Panc1 (cell line): ENCODE results near the gene RGMA. TPM values are rescaled to one million over a fixed set of nuclear protein-coding genes. Genes with fewer than 3 reads are reported as not detected.
"Not testable (repeated sequence)": the region's sequence is repeated elsewhere in the genome, so short reads cannot be mapped to it uniquely, and the experiment has no call there.

Experiments used
- ATAC-seq: fragments of 200-7000 bp; cut with Tn5 transposase; 2 replicates; pipeline ENCODE4 v1.9.1; 2020; ENCODE audit warnings: mild to moderate bottlenecking, moderate library complexity
- BruUV-seq: library from RNA; stranded (reverse); fragments of 400-500 nt; replicated peaks from 2 replicates; lab custom pipeline; 2021; lab: Mats Ljungman, UMichigan
- CTCF ChIA-PET: fragments of 300-600 bp; sonication (Branson Sonifier 250); formaldehyde crosslinking; loops from one replicate; lab custom pipeline; 2022; ENCODE audit warnings: antibody characterized with exemption; lab: Charles Lee
- POLR2A ChIA-PET: fragments of 300-600 bp; sonication (Branson Sonifier 250); formaldehyde crosslinking; loops from one replicate; lab custom pipeline; 2022; ENCODE audit warnings: antibody characterized with exemption; lab: Charles Lee
- DNase-seq: peaks from one replicate; pipeline ENCODE4 v3.0.0-alpha.2; 2010; ENCODE audit warnings: low read depth, low spot score
- H3K27ac ChIP-seq: 2 replicates; pipeline ENCODE4 v1.5.1; 2011; ENCODE audit warnings: mild to moderate bottlenecking, low read length, inconsistent platforms
- H3K27me3 ChIP-seq: fragments of 200-500 bp; sonication (Bioruptor generic); 2 replicates; pipeline ENCODE4 v1.6.0; 2014; ENCODE audit warnings: low read length, inconsistent platforms; ENCODE audit not compliant: control insufficient read depth, insufficient read depth
- H3K36me3 ChIP-seq: fragments of 200-500 bp; sonication (Bioruptor generic); 2 replicates; pipeline ENCODE4 v1.5.1; 2014; ENCODE audit warnings: inconsistent platforms, mild to moderate bottlenecking, low read length, moderate library complexity; ENCODE audit not compliant: control insufficient read depth, insufficient read depth
- H3K4me1 ChIP-seq: 2 replicates; pipeline ENCODE4 v1.5.1; 2011; ENCODE audit warnings: inconsistent platforms, mild to moderate bottlenecking, low read length, moderate library complexity; ENCODE audit not compliant: control insufficient read depth, insufficient read depth
- H3K4me3 ChIP-seq, 2 experiments: 2 replicates each; pipeline ENCODE4 v1.5.1; 2011 to 2012; ENCODE audit warnings: low read depth in 2 of 2, low read length in 2 of 2, mild to moderate bottlenecking in 2 of 2, inconsistent platforms in 1 of 2, moderate library complexity in 1 of 2
- H3K9me3 ChIP-seq: fragments of 200-500 bp; sonication (Bioruptor generic); 2 replicates; pipeline ENCODE4 v1.5.1; 2014; ENCODE audit warnings: low read depth, mild to moderate bottlenecking, inconsistent platforms, low read length, moderate library complexity; ENCODE audit not compliant: control insufficient read depth, insufficient read depth
- POLR2AphosphoS5 ChIP-seq: IDR thresholded peaks from 2 replicates; pipeline ENCODE4 v1.6.1; 2012; ENCODE audit warnings: mild to moderate bottlenecking, low read depth, low read length, moderate library complexity
- REST ChIP-seq, 2 experiments: IDR thresholded peaks; 2 replicates each; pipeline ENCODE4 v1.6.1; 2011 to 2012; ENCODE audit warnings: low read depth in 2 of 2, control low read depth in 1 of 2, low read length in 1 of 2, mild to moderate bottlenecking in 1 of 2, moderate library complexity in 1 of 2; ENCODE audit not compliant: insufficient read depth in 1 of 2
- SIN3A ChIP-seq: IDR thresholded peaks from 2 replicates; pipeline ENCODE4 v1.6.1; 2012; ENCODE audit warnings: low read depth, mild to moderate bottlenecking, low read length, moderate library complexity, borderline replicate concordance; ENCODE audit not compliant: insufficient read depth
- TCF7L2 ChIP-seq: IDR thresholded peaks from 2 replicates; pipeline ENCODE4 v1.6.1; 2011; ENCODE audit warnings: mild to moderate bottlenecking, low read depth, low read length, inconsistent platforms
- in situ Hi-C: cut with HindIII; loops from 2 replicates; pipeline ENCODE4 v1.10.0; 2016; ENCODE audit warnings: low sequenced_read_pairs, low pct_unique_long_range_greater_than_20kb
- intact Hi-C: fragments of 100-400 bp; cut with micrococcal nuclease; formaldehyde crosslinking; loops from one replicate; pipeline ENCODE4 v1.10.0; 2022; ENCODE audit not compliant: unreplicated experiment
- total RNA-seq: library from RNA; stranded (reverse); gene quantifications from one replicate; pipeline ENCODE4 v1.2.1, GENCODE V29; 2021; ENCODE audit not compliant: unreplicated experiment
- TF ChIP-seq, protein P1 (sequence below): fragments of 450-650 bp; IDR thresholded peaks from 2 replicates; pipeline ENCODE4 v1.5.1; 2017; ENCODE audit warnings: mild to moderate bottlenecking

The RGMA gene
- total RNA-seq, 1 experiment from 2014 or later: 0.62 TPM

DNA sequence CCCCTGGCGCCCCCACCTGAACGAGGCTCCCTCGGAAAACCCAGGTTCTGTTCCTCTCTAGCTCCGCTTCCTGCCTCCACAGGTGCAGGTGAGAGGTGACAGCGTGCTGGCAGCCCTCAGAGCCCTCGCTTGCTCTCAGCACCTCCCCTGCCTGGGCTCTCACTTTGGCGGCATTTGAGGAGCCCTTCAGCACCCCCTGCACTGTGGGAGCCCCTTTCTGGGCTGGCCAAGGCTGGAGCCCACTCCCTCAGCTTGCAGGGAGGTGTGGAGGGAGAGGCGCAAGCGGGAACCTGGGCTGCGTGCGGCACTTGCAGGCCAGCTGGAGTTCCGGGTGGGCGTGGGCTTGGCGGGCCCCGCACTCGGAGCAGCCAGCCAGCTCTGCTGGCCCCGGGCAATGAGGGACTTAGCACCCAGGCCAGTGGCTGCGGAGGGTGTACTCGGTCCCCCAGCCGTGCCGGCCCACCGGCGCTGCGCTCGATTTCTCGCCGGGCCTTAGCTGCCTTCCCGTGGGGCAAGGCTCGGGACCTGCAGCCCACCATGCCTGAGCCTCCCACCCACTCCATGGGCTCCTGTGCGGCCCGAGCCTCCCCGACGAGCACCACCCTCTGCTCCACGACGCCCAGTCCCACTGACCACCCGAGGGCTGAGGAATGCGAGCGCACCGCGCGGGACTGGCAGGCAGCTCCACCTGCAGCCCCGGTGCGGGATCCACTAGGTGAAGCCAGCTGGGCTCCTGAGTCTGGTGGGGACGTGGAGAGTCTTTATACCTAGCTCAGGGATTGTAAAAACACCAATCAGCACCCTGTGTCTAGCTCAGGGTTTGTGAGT lies 57.2 kb downstream of the RGMA start:
- Histone ChIP-seq H3K36me3 (peaks cover 11% of the 10 kb centered on the region), H3K4me1 (peaks cover 38% of the 10 kb centered on the region)
- DNase-seq, H3K9me3 ChIP-seq, POLR2A ChIA-PET, H3K27ac ChIP-seq, in situ Hi-C loops, BruUV-seq, H3K4me3 ChIP-seq, H3K27me3 ChIP-seq, ATAC-seq: not testable (repeated sequence)
- CTCF ChIA-PET: interaction anchor here (0.6 to 1.2 kb wide), 2 partner anchors 19 to 1088 kb away, joined by 3 to 6 read pairs; no protein-coding TSS in a partner anchor
- intact Hi-C loops: loop anchor here (10.0 kb wide), 2 partner anchors 953 to 1293 kb away; no protein-coding TSS in a partner anchor

DNA sequence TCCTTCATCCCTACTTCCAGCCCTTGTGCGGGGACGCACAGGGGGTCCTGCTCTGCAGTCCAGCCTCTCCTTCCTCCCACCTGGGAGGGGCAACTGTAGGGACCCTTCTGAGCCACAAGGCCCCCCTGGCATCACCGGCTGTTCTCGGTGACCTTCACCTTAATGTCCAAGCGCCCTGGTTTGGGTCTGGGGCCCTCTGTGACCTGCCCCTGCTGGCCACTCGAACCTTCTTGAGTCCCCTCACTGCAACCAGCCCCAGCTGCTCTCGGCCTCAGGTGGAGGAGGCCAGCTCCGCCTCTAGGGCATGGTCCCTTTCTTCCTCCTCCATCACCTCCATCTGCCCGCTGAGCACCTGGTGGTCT lies 57.9 kb downstream of the RGMA start:
- in situ Hi-C loops: no loop called here
- Histone ChIP-seq H3K9me3 (no peaks in the 10 kb centered on the region), H3K4me1 (peaks cover 44% of the 10 kb centered on the region), H3K27ac (no peak overlapping the region), H3K36me3 (peaks cover 12% of the 10 kb centered on the region), H3K4me3 (no peak overlapping the region), H3K27me3 (no peaks in the 10 kb centered on the region)
- TF ChIP-seq TCF7L2 (no peak), POLR2AphosphoS5 (no peak), REST (IDR thresholded peaks at IDR 0.05; ENCODE audit: insufficient read depth in 1 of 2, low read depth in 2 of 2, low read length in 1 of 2) (no peak)
- CTCF ChIA-PET: interaction anchor here (0.6 to 3.5 kb wide), 5 partner anchors 19 to 1089 kb away, joined by 3 to 53 read pairs (median 6); no protein-coding TSS in a partner anchor
- intact Hi-C loops: loop anchor here (10.0 kb wide), 2 partner anchors 954 to 1294 kb away; no protein-coding TSS in a partner anchor
- ATAC-seq (no peak), DNase-seq (no peak)
- BruUV-seq: no TSS peak
- POLR2A ChIA-PET: no interaction called here

DNA sequence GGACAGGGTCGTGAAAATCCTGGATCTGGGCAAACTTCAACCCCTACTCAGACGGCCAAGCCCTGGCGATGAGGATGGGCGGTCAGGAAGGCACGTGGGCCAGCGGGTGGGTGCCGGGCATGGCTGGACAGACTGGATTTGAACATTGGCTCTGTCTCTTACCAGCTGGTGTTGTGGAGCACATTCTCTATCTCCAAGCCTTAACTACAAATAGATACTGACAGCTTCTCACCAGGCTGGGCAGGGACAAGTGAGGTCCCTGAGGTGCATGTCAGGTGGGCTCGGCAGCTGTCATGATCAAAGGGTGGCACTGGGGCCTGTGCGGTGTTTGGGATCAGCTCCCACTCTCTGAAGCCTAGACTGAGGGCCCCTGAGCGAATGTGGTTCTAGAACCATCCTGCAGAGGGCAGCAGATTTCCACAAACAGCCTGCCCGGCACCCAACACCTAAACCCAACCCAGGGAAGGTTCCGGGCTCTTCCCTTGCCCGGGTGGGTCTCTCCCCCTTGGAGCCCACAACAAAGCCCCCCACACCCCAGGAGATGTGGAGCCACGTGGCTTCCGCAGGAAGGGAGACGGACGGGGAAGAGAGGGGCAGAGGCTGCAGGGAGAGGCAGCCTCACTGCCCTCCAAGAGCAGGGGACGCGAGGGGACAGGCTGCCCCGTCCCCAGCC lies 58.4 kb downstream of the RGMA start:
- POLR2A ChIA-PET: no interaction called here
- TF ChIP-seq POLR2AphosphoS5 (peak; percentile 13; the same call in 1 of the 2 replicates), SIN3A (no peak), TCF7L2 (peak; percentile 83)
- TF ChIP-seq, protein P1, sequence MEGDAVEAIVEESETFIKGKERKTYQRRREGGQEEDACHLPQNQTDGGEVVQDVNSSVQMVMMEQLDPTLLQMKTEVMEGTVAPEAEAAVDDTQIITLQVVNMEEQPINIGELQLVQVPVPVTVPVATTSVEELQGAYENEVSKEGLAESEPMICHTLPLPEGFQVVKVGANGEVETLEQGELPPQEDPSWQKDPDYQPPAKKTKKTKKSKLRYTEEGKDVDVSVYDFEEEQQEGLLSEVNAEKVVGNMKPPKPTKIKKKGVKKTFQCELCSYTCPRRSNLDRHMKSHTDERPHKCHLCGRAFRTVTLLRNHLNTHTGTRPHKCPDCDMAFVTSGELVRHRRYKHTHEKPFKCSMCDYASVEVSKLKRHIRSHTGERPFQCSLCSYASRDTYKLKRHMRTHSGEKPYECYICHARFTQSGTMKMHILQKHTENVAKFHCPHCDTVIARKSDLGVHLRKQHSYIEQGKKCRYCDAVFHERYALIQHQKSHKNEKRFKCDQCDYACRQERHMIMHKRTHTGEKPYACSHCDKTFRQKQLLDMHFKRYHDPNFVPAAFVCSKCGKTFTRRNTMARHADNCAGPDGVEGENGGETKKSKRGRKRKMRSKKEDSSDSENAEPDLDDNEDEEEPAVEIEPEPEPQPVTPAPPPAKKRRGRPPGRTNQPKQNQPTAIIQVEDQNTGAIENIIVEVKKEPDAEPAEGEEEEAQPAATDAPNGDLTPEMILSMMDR: peak; percentile 92
- no peak overlapping the region for H3K4me3 ChIP-seq

More for the DNA sequence above, 58.4 kb downstream of the RGMA start:
- Histone ChIP-seq H3K36me3 (peaks cover 12% of the 10 kb centered on the region), H3K27me3 (no peaks in the 10 kb centered on the region), H3K27ac (no peak overlapping the region), H3K9me3 (no peaks in the 10 kb centered on the region), H3K4me1 (peaks cover 44% of the 10 kb centered on the region)
- peak; percentile 81 for ATAC-seq
- peak; percentile 50 for DNase-seq
- in situ Hi-C loops: no loop called here
- intact Hi-C loops: loop anchor here (1.0 to 10.0 kb wide), 3 partner anchors 954 to 1294 kb away; no protein-coding TSS in a partner anchor
- no TSS peak for BruUV-seq
- CTCF ChIA-PET: interaction anchor here (0.6 to 3.5 kb wide), 7 partner anchors 10 to 1315 kb away, joined by 3 to 53 read pairs (median 3); no protein-coding TSS in a partner anchor
